Smooth muscle cell (in vitro differentiated cells): Measurements from ENCODE around the gene SPATA6L. TPM values are rescaled to one million over a fixed set of nuclear protein-coding genes. Genes with fewer than 3 reads are reported as not detected.

ENCODE experiments used
- DNase-seq: peaks from one replicate; lab custom pipeline; 2025; ENCODE audit not compliant: unreplicated experiment; lab: John Stamatoyannopoulos, UW
- H2AFZ ChIP-seq: fragments of 200-600 bp; sonication (generic); 2 replicates; pipeline ENCODE4 v1.6.0; 2016; ENCODE audit warnings: antibody characterized with exemption, low read depth, mild to moderate bottlenecking
- H3F3A ChIP-seq: fragments of 200-600 bp; sonication (generic); 2 replicates; pipeline ENCODE4 v1.6.0; 2017; ENCODE audit warnings: antibody characterized with exemption, low read depth
- H3K27ac ChIP-seq: fragments of 200-600 bp; sonication (generic); 2 replicates; pipeline ENCODE4 v1.5.1; 2016; ENCODE audit warnings: low read depth, mild to moderate bottlenecking
- H3K27me3 ChIP-seq: fragments of 200-600 bp; sonication (generic); 2 replicates; pipeline ENCODE4 v1.6.1; 2016; ENCODE audit warnings: low read depth, mild to moderate bottlenecking
- H3K36me3 ChIP-seq: fragments of 200-600 bp; sonication (generic); 2 replicates; pipeline ENCODE4 v1.5.1; 2016; ENCODE audit warnings: low read depth
- H3K4me1 ChIP-seq: fragments of 200-600 bp; sonication (generic); 2 replicates; pipeline ENCODE4 v1.5.1; 2016; ENCODE audit warnings: low read depth
- H3K4me2 ChIP-seq: fragments of 200-600 bp; sonication (generic); 2 replicates; pipeline ENCODE4 v1.6.0; 2016; ENCODE audit warnings: mild to moderate bottlenecking
- H3K4me3 ChIP-seq: fragments of 200-600 bp; sonication (generic); 2 replicates; pipeline ENCODE4 v1.5.1; 2016; ENCODE audit warnings: mild to moderate bottlenecking
- H3K79me2 ChIP-seq: fragments of 200-600 bp; sonication (generic); 2 replicates; pipeline ENCODE4 v1.6.0; 2016; ENCODE audit warnings: low read depth, mild to moderate bottlenecking
- H3K9ac ChIP-seq: fragments of 200-600 bp; sonication (generic); 2 replicates; pipeline ENCODE4 v1.6.0; 2016; ENCODE audit warnings: low read depth
- H3K9me3 ChIP-seq: fragments of 200-600 bp; sonication (generic); replicated peaks from 2 replicates; pipeline ENCODE4 v1.5.1; 2016; ENCODE audit warnings: low read depth
- H4K20me1 ChIP-seq: fragments of 200-600 bp; sonication (generic); 2 replicates; pipeline ENCODE4 v1.6.0; 2016; ENCODE audit warnings: low read depth
- WGBS: methylation state at CpG from one replicate; pipeline ENCODE4 v1.1.7; 2016; ENCODE audit warnings: low lambda C conversion rate; 5-methylcytosine and 5-hydroxymethylcytosine counted together
- polyA plus RNA-seq: library from polyadenylated mRNA; unstranded; fragments of >200 nt; fragmentation: Nextera tagmentation; extraction: Ambion mirVana; gene quantifications from 2 replicates; pipeline ENCODE4 v1.2.1, GENCODE V29; 2016
- total RNA-seq: library from RNA; depleted of rRNA; stranded (reverse); fragments of >200 nt; gene quantifications from 2 replicates; pipeline ENCODE4 v1.2.3, GENCODE V29; 2014
- TF ChIP-seq, protein P1 (sequence below): fragments of 200-600 bp; sonication (generic); IDR thresholded peaks from 2 replicates; pipeline ENCODE4 v1.5.1; 2017; ENCODE audit warnings: borderline replicate concordance, mild to moderate bottlenecking, antibody characterized with exemption; ENCODE audit not compliant: insufficient read depth, poor library complexity, severe bottlenecking

SPATA6L gene
- total and polyA plus RNA-seq, 2 experiments from 2014 or later: 0.57 to 0.67 TPM

DNA sequence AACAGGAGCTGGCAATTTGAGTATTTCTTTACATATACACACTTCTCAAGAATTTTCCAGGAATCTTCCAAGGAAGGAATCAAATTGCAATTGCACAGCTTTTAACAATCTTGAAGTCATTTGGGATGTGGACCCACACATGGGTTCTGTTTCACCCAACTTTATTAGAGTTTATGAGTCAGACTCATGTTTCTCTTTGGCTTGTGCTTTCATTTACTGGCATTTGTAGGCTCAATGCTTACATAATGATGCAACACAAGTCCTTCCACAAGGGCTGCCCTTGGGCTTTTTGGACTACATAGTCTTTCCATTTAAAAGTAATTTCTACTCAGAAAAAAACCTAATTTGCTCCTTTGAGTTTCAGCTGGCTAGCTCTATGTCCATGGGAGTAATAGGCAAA is 8.5 kb upstream of the SPATA6L start:
- H3F3A ChIP-seq: peaks cover 3% of the 10 kb centered on the region
- H3K79me2 ChIP-seq: peaks cover 1% of the 10 kb centered on the region
- peaks cover 9% of the 10 kb centered on the region for H3K4me1 ChIP-seq
- H2AFZ ChIP-seq: no peak overlapping the region
- no peak overlapping the region for H3K9ac ChIP-seq
- no peaks in the 10 kb centered on the region for H3K9me3 ChIP-seq
- H3K36me3 ChIP-seq: no peaks in the 10 kb centered on the region
- H3K27ac ChIP-seq: no peak overlapping the region
- no peak overlapping the region for H3K4me3 ChIP-seq
- H4K20me1 ChIP-seq: no peaks in the 10 kb centered on the region
- no peak overlapping the region for H3K4me2 ChIP-seq
- TF ChIP-seq, protein P1, sequence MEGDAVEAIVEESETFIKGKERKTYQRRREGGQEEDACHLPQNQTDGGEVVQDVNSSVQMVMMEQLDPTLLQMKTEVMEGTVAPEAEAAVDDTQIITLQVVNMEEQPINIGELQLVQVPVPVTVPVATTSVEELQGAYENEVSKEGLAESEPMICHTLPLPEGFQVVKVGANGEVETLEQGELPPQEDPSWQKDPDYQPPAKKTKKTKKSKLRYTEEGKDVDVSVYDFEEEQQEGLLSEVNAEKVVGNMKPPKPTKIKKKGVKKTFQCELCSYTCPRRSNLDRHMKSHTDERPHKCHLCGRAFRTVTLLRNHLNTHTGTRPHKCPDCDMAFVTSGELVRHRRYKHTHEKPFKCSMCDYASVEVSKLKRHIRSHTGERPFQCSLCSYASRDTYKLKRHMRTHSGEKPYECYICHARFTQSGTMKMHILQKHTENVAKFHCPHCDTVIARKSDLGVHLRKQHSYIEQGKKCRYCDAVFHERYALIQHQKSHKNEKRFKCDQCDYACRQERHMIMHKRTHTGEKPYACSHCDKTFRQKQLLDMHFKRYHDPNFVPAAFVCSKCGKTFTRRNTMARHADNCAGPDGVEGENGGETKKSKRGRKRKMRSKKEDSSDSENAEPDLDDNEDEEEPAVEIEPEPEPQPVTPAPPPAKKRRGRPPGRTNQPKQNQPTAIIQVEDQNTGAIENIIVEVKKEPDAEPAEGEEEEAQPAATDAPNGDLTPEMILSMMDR: no peak
- no peaks in the 10 kb centered on the region for H3K27me3 ChIP-seq
- no peak for DNase-seq

DNA sequence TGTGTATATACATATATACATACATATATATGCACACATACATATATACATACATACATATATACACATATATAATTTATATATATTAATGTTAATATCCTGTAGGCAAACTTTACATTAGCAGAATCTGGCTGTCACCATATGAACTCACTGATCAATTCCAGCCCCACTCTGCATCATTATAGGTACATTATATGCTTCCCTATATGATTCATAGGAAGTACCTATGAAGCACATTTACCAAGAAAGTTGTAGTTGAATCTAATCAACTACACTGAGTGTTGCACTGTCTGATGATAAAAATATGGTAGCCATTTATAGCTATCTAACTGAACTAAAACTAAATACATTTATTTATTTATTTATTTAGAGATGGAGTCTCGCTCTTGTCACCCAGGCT is 5.5 kb upstream of the SPATA6L start:
- DNase-seq: no peak
- Histone ChIP-seq H3K9ac (no peak overlapping the region), H2AFZ (no peak overlapping the region), H3K4me1 (no peaks in the 10 kb centered on the region), H4K20me1 (no peaks in the 10 kb centered on the region), H3K4me3 (no peak overlapping the region), H3K27me3 (peaks cover 6% of the 10 kb centered on the region), H3K36me3 (no peaks in the 10 kb centered on the region), H3K9me3 (no peaks in the 10 kb centered on the region), H3K4me2 (no peak overlapping the region), H3F3A (no peaks in the 10 kb centered on the region), H3K79me2 (no peaks in the 10 kb centered on the region), H3K27ac (no peak overlapping the region)
- 95% methylated on average over 1 of the region's 1 CpG for WGBS
- TF ChIP-seq, protein P1: no peak

DNA sequence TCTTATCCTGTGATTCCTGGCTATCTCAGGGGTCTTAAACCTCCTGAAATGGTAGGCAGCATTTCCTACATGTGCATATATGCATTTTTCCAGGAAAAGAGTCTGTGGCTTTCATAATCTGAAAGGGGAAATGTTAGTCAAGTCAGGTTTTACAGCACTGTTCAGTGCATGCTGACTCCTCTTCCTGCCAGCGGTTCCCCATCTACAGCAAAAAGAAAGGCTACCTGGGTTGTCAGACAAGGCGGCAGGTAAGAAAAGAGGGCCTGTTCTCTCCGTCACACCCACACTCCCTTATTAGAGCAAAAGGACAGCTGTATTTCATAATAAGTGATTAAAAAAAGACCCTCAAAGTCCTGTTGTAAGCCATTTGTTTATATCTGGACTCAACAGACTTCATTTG is 4.3 kb upstream of the SPATA6L start:
- Histone ChIP-seq H3K36me3 (no peaks in the 10 kb centered on the region), H3K4me2 (no peak overlapping the region), H3K9me3 (no peaks in the 10 kb centered on the region), H3K79me2 (no peaks in the 10 kb centered on the region), H4K20me1 (no peaks in the 10 kb centered on the region), H3K4me1 (no peaks in the 10 kb centered on the region), H3K4me3 (no peak overlapping the region), H3K27me3 (peaks cover 6% of the 10 kb centered on the region), H3F3A (peaks cover 4% of the 10 kb centered on the region), H3K27ac (no peak overlapping the region), H2AFZ (no peak overlapping the region), H3K9ac (no peak overlapping the region)
- WGBS: 80% methylated on average over 3 of the region's 3 CpGs
- TF ChIP-seq, protein P1: no peak
- DNase-seq: no peak

DNA sequence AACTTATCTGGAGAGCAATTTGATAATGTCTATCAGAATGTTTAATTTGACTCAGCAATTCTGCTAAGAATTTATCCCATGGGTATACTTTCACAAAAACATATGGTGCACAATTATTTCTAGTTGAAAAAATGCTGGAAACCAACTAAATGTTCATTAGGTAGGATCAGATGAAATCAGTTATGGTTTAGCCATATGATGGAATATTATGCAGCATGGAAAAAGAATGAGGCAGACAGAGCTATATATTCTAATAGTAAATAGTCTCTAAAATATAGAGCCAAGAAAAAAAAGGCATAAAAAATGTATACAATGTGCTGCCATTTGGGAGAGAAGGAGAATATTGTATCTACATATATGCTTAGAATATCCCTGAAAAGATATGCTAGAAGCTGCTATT is 3.6 kb upstream of the SPATA6L start:
- no peaks in the 10 kb centered on the region for H3K36me3 ChIP-seq
- H3K27me3 ChIP-seq: peaks cover 6% of the 10 kb centered on the region
- no peaks in the 10 kb centered on the region for H3K9me3 ChIP-seq
- H4K20me1 ChIP-seq: no peaks in the 10 kb centered on the region
- H3K4me2 ChIP-seq: no peak overlapping the region
- DNase-seq: no peak
- no peak overlapping the region for H2AFZ ChIP-seq
- H3K79me2 ChIP-seq: no peaks in the 10 kb centered on the region
- no peak overlapping the region for H3K4me3 ChIP-seq
- H3K9ac ChIP-seq: no peak overlapping the region
- TF ChIP-seq, protein P1: no peak
- H3F3A ChIP-seq: peaks cover 7% of the 10 kb centered on the region
- H3K27ac ChIP-seq: no peak overlapping the region
- no peaks in the 10 kb centered on the region for H3K4me1 ChIP-seq
